GM12891 (cell line): ENCODE measurements around the gene ATF3.
"Not testable (repeated sequence)": the region's sequence is repeated elsewhere in the genome, so short reads cannot be mapped to it uniquely, and the experiment has no call there.

Source experiments
- DNase-seq: peaks from one replicate; pipeline ENCODE4 v3.0.0; 2011; ENCODE audit warnings: low spot score; ENCODE audit not compliant: insufficient read length
- FAIRE-seq: peaks from 2 replicates; lab custom pipeline; 2011; peaks lifted over from hg19 to GRCh38; lab: Jason Lieb, UNC
- PAX5 ChIP-seq: IDR thresholded peaks from 2 replicates; pipeline ENCODE4 v1.6.1; 2011; ENCODE audit warnings: low read length, moderate library complexity, mild to moderate bottlenecking; ENCODE audit not compliant: insufficient read depth, severe bottlenecking
- POLR2A ChIP-seq: IDR thresholded peaks from 2 replicates; pipeline ENCODE4 v1.6.1; 2011; ENCODE audit warnings: low read depth, low read length, control low read depth
- POLR2AphosphoS5 ChIP-seq: IDR thresholded peaks from 2 replicates; pipeline ENCODE4 v1.6.1; 2011; ENCODE audit warnings: low read depth, low read length, control low read depth
- POU2F2 ChIP-seq: IDR thresholded peaks from 2 replicates; pipeline ENCODE4 v1.6.1; 2011; ENCODE audit warnings: low read depth, mild to moderate bottlenecking, control low read depth, low read length, moderate library complexity
- SPI1 ChIP-seq: IDR thresholded peaks from 2 replicates; pipeline ENCODE4 v1.6.1; 2011; ENCODE audit warnings: low read depth, low read length, control low read depth
- TAF1 ChIP-seq: IDR thresholded peaks from 2 replicates; pipeline ENCODE4 v1.6.1; 2011; ENCODE audit warnings: low read depth, low read length, control low read depth

The ATF3 gene

DNA sequence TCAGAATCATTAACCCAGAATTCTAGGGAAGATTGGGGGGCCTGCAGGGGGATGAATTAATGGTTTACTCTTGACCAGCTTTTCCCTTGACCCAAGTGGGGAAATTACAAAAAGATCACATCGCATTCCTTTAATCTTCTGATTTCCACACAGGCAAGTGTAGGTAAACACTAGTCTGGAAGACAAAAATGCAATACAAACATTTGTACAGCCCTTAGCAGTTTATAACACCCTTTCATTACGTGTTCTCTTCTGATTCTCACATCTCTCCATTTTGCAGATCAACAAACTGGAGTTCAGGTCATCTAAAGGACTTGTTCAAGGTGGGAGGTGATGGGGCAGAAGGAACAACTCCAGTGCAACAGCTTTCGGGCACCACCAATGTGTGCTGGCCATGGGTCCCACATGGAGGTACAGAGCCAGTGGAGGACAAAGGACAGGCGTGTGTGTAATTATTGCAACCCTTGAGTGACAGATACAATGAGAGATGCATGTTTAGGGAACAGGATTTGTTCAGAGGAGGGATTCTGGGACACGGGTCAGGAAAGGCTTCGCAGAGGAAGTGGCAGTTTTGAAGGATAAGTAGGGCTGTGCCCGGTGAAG lies 20.4 kb downstream of the ATF3 start:
- FAIRE-seq, result no peak
- no peak for DNase-seq
- no peak for TF ChIP-seq POLR2AphosphoS5
- TF ChIP-seq SPI1, result no peak
- no peak for TF ChIP-seq POU2F2
- TF ChIP-seq POLR2A, result no peak
- no peak for TF ChIP-seq TAF1
- no peak for TF ChIP-seq PAX5

GRCh38 chr1:212629450-212630157 lies 21.0 kb downstream of the ATF3 start:
- no peak for DNase-seq
- no peak for TF ChIP-seq PAX5
- TF ChIP-seq POLR2A, result no peak
- no peak for TF ChIP-seq TAF1
- TF ChIP-seq POU2F2, result no peak
- TF ChIP-seq POLR2AphosphoS5, result no peak
- no peak for TF ChIP-seq SPI1
- no peak for FAIRE-seq

DNA sequence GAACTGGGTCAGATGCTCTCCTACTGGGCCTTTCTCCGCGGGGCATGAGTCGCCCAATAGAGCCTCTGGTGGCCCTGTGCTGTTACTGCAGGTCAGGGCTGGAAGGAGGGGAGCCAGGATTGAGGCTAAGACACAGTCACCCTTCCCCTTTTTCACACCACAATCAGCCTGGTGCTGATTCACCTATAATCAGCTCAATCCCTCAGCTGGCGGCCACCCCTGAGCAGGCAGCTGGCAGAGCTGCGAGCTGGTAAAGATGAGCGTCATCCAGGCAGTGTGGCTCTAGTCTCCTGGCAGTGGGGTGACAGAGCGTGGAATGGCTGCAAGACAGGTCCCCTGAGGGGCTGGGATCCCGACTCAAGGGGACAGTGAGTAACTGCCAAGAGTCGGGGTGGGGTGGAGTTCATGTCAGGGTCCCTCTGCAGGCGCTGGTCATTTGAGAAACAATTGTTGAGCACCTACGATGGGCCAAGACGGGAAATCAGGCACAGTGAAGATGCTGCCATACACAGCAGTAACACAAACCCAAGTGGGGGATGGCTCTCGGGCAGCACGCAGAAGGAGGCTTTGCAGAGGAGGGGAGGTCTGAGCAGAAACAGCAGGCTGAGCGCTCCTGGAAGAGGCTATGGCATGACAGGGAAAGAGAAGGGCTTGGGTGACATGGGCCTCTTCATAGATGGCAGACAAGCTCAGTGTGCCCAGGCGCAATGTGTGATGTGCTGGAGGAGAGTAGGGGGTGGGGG lies 21.8 kb downstream of the ATF3 start:
- FAIRE-seq, result peak; percentile 93
- TF ChIP-seq POLR2A (no peak), POU2F2 (no peak), TAF1 (no peak), PAX5 (no peak), SPI1 (peak; percentile 76), POLR2AphosphoS5 (no peak)
- DNase-seq, result peak; percentile 63

GRCh38 chr1:212633161-212633560 lies 24.6 kb downstream of the ATF3 start:
- no peak for DNase-seq
- TF ChIP-seq SPI1 (no peak), POLR2AphosphoS5 (no peak), TAF1 (no peak), POLR2A (no peak), POU2F2 (no peak), PAX5 (no peak)
- no peak for FAIRE-seq

GRCh38 chr1:212634252-212634651 lies 25.7 kb downstream of the ATF3 start:
- DNase-seq (no peak), FAIRE-seq (no peak)
- TF ChIP-seq TAF1 (no peak), POU2F2 (no peak), POLR2AphosphoS5 (no peak), POLR2A (no peak), SPI1 (no peak), PAX5 (no peak)

DNA sequence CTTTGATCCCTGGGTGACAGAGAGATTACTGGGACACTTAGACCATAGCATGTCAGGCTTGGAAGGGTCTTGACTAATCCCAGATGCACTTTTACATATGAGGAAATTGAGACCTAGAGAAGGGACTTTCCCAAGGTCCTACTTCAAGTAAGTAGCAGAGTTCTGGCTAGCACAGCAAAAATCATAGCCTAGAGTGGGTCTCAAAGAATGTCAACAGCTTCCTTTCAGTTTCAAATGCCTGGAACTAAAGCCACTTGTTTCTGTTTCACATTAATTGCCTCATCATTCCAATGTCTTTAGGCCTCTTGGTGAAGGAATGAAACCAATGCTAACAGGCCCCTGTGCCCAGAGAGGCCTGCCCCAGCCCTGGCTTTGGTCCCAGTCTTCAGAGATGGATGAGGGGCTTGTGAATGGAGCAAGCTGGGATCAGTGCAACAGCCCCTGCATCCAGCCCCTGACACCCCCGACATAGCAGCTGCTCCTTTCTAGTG lies 26.6 kb downstream of the ATF3 start:
- FAIRE-seq (no peak), DNase-seq (no peak)
- no peak for TF ChIP-seq POLR2AphosphoS5
- TF ChIP-seq SPI1, result no peak
- no peak for TF ChIP-seq POU2F2
- no peak for TF ChIP-seq POLR2A
- TF ChIP-seq TAF1, result no peak
- TF ChIP-seq PAX5, result no peak

GRCh38 chr1:212637902-212638301 lies 29.3 kb downstream of the ATF3 start:
- DNase-seq (no peak), FAIRE-seq (no peak)
- TF ChIP-seq POLR2A, result no peak
- TF ChIP-seq SPI1, result no peak
- no peak for TF ChIP-seq PAX5
- no peak for TF ChIP-seq TAF1
- no peak for TF ChIP-seq POLR2AphosphoS5
- no peak for TF ChIP-seq POU2F2

DNA sequence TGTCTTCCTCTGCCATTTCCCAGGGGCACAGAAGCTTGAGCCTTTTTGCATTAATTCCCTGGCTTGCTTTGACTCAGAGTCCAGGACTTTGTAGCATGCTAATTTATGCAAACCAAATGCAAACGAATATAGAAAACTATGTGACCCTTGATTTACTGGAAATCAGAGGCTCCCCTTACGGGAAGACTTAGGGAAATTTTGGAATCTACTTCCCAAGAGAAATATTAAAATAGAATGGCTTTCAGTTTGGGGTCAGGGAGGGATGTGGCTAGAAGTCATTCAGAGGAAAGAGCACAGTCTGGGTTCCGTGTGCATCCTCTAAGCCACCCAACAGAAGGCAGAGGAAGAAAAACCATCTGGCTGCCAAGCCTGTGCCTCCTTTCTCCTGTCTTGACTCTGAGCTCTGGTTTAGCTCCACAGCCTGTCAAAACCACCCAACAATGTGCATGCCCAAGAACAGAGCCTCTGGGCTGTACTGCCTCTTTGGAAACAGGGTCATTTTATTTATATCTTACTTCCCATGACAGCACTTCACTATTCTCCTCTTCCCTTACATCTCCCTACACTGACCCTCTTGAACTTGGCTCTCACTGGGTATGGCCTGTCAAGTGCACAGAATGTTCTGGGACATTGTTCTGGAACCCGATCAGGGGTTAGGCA lies 30.1 kb downstream of the ATF3 start:
- DNase-seq (no peak), FAIRE-seq (no peak)
- TF ChIP-seq SPI1 (no peak), TAF1 (no peak), POU2F2 (no peak), POLR2AphosphoS5 (no peak), POLR2A (no peak), PAX5 (no peak)

GRCh38 chr1:212639524-212639923 lies 31.0 kb downstream of the ATF3 start:
- FAIRE-seq, DNase-seq: not testable (repeated sequence)

DNA sequence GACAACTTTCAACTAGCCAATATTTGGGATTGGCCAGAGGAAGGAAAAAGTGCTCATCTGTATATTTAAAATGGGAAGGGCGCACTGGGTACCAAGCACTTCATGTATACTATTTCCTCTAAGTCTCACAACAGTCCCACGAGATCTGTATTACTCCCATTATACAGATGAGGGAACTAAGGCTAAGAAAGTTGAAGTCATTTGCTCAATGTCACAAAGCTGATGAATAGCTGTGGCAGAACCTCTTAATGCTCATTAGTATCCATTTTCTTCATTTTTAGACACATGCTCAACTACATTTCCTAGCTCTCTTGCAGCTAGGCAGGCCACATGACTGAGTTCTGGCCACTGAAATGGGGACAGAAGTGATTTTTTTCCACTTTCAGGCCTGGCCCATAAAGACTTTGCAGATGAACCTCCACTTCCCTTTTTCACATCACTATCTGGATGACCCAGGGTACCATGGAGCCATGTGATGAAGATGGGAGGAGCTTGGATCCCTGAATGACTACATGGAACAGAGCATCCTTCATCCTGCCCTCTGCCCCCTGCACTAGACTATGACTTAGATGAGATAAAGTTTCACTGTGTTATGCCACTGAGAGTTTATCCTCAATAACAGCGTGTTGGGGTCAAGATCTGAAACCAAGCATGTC lies 31.8 kb downstream of the ATF3 start:
- TF ChIP-seq SPI1 (peak; percentile 83), POU2F2 (no peak), POLR2AphosphoS5 (no peak), POLR2A (no peak), TAF1 (no peak), PAX5 (no peak)
- DNase-seq (no peak), FAIRE-seq (no peak)
